Hepatocyte (in vitro differentiated cells): ENCODE data around the gene NR1I2. TPM values are rescaled to one million over a fixed set of nuclear protein-coding genes. Genes with fewer than 3 reads are reported as not detected.

Experiments
- DNase-seq: peaks from one replicate; pipeline ENCODE4 v3.0.0-alpha.2; 2016; ENCODE audit warnings: low spot score
- H2AFZ ChIP-seq: fragments of 200-600 bp; sonication (generic); 2 replicates; pipeline ENCODE4 v1.6.0; 2016; ENCODE audit warnings: antibody characterized with exemption, mild to moderate bottlenecking
- H3K27ac ChIP-seq: fragments of 200-600 bp; sonication (generic); 2 replicates; pipeline ENCODE4 v1.5.1; 2016; ENCODE audit warnings: mild to moderate bottlenecking
- H3K27me3 ChIP-seq: fragments of 200-600 bp; sonication (generic); 2 replicates; pipeline ENCODE4 v1.6.1; 2016
- H3K36me3 ChIP-seq: fragments of 200-600 bp; sonication (generic); replicated peaks from 2 replicates; pipeline ENCODE4 v1.5.1; 2016; ENCODE audit warnings: low read depth; ENCODE audit not compliant: insufficient read depth
- H3K4me1 ChIP-seq: fragments of 200-600 bp; sonication (generic); 2 replicates; pipeline ENCODE4 v1.5.1; 2016; ENCODE audit warnings: mild to moderate bottlenecking, moderate library complexity; ENCODE audit not compliant: insufficient read depth
- H3K4me2 ChIP-seq: fragments of 200-600 bp; sonication (generic); 2 replicates; pipeline ENCODE4 v1.6.0; 2016
- H3K4me3 ChIP-seq: fragments of 200-600 bp; sonication (generic); 2 replicates; pipeline ENCODE4 v1.5.1; 2016; ENCODE audit warnings: mild to moderate bottlenecking
- H3K79me2 ChIP-seq: fragments of 200-600 bp; sonication (generic); 2 replicates; pipeline ENCODE4 v1.6.0; 2017; ENCODE audit warnings: mild to moderate bottlenecking
- H3K9me2 ChIP-seq: fragments of 200-600 bp; sonication (generic); replicated peaks from 2 replicates; pipeline ENCODE4 v1.6.0; 2017; ENCODE audit warnings: mild to moderate bottlenecking; ENCODE audit not compliant: insufficient read depth
- H3K9me3 ChIP-seq: fragments of 200-600 bp; sonication (generic); 2 replicates; pipeline ENCODE4 v1.5.1; 2016; ENCODE audit warnings: low read depth, mild to moderate bottlenecking
- H4K20me1 ChIP-seq: fragments of 200-600 bp; sonication (generic); 2 replicates; pipeline ENCODE4 v1.6.0; 2016; ENCODE audit warnings: mild to moderate bottlenecking; ENCODE audit not compliant: insufficient read depth, poor library complexity, severe bottlenecking
- EZH2 ChIP-seq: fragments of 200-600 bp; sonication (generic); IDR thresholded peaks from 2 replicates; pipeline ENCODE4 v1.6.1; 2016; ENCODE audit warnings: antibody characterized with exemption, mild to moderate bottlenecking, borderline replicate concordance
- EZH2phosphoT487 ChIP-seq: fragments of 200-600 bp; sonication (generic); IDR thresholded peaks from one replicate; pipeline ENCODE4 v1.6.1; 2018; ENCODE audit warnings: antibody characterized with exemption, mild to moderate bottlenecking, low read depth, moderate library complexity; ENCODE audit not compliant: unreplicated experiment, severe bottlenecking
- WGBS: methylation state at CpG from one replicate; pipeline ENCODE4 v1.1.6; 2016; ENCODE audit warnings: low lambda C conversion rate; ENCODE audit errors: missing lambda C conversion rate; 5-methylcytosine and 5-hydroxymethylcytosine counted together
- polyA plus RNA-seq: library from polyadenylated mRNA; unstranded; fragments of >200 nt; fragmentation: Nextera tagmentation; extraction: Ambion mirVana; gene quantifications from 2 replicates; pipeline ENCODE4 v1.2.1, GENCODE V29; 2016
- total RNA-seq: library from RNA; depleted of rRNA; stranded (reverse); fragments of >200 nt; gene quantifications from 2 replicates; pipeline ENCODE4 v1.2.3, GENCODE V29; 2014
- TF ChIP-seq, protein P1 (sequence below): fragments of 200-600 bp; sonication (generic); IDR thresholded peaks from 2 replicates; pipeline ENCODE4 v1.5.1; 2016; ENCODE audit warnings: antibody characterized with exemption, mild to moderate bottlenecking; ENCODE audit not compliant: poor library complexity

NR1I2 gene
- total and polyA plus RNA-seq, 2 experiments from 2014 or later, result 5.0 to 7.0 TPM

DNA sequence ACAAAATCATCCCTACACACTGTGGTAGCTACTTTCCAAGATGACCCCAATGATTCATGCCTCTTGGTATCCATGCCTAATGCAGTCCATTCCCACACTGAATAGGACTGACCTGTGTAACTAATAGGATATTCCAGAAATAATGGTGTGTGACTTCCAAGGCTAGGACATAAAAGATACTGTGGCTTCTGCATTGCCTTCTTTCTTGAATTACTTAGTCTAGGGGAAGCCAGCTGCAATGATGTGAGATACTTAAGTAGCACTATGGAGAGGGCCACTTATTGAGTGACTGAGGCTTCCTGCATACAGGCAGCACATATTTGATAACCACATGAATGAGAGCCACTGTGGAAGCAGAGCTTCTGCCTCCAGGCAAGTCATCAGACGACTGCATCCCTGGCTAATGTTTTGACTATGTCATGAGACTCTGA is 50.1 kb downstream of the NR1I2 start:
- Histone ChIP-seq H2AFZ (no peak overlapping the region), H3K27ac (no peak overlapping the region), H3K4me1 (no peaks in the 10 kb centered on the region), H3K9me2 (no peaks in the 10 kb centered on the region), H3K36me3 (no peaks in the 10 kb centered on the region), H3K4me2 (no peak overlapping the region), H3K4me3 (no peak overlapping the region), H3K79me2 (peaks cover 6% of the 10 kb centered on the region), H3K9me3 (no peaks in the 10 kb centered on the region), H4K20me1 (no peaks in the 10 kb centered on the region), H3K27me3 (no peaks in the 10 kb centered on the region)
- TF ChIP-seq, protein P1, sequence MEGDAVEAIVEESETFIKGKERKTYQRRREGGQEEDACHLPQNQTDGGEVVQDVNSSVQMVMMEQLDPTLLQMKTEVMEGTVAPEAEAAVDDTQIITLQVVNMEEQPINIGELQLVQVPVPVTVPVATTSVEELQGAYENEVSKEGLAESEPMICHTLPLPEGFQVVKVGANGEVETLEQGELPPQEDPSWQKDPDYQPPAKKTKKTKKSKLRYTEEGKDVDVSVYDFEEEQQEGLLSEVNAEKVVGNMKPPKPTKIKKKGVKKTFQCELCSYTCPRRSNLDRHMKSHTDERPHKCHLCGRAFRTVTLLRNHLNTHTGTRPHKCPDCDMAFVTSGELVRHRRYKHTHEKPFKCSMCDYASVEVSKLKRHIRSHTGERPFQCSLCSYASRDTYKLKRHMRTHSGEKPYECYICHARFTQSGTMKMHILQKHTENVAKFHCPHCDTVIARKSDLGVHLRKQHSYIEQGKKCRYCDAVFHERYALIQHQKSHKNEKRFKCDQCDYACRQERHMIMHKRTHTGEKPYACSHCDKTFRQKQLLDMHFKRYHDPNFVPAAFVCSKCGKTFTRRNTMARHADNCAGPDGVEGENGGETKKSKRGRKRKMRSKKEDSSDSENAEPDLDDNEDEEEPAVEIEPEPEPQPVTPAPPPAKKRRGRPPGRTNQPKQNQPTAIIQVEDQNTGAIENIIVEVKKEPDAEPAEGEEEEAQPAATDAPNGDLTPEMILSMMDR, result no peak
- TF ChIP-seq EZH2phosphoT487 (no peak), EZH2 (no peak)
- WGBS, result 20% methylated on average over 1 of the region's 1 CpG
- no peak for DNase-seq

DNA sequence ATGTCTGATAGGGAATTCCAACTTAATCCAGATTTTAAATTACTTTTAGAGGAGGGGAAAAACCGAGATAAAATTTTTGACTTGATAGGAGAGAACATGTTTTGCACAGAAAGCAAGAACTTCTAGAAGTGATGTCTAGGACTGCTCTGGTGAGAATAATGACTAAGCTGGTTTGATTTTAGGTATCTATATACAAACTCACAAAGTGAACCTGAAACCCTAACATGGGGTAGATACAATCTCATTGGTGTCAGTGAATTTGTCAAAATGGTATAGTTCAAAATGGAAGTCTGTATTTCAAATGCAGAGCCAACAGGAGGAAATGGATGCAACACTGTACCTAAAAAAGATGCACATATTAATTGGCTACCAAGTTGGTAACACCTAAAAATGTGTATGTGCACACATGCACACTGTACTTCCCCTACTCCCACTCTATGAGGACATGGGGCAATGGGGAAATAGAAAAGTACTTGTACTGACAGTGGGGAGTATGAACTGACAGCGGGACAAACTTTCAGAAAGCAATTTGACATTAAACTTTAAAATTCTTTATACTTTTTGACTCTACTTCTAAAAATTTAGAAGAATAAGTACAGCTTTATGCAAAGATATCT is 53.0 kb downstream of the NR1I2 start:
- H3K4me3 ChIP-seq, result no peak overlapping the region
- H3K27ac ChIP-seq, result no peak overlapping the region
- H4K20me1 ChIP-seq, result no peaks in the 10 kb centered on the region
- no peaks in the 10 kb centered on the region for H3K79me2 ChIP-seq
- no peaks in the 10 kb centered on the region for H3K9me2 ChIP-seq
- no peak overlapping the region for H3K4me2 ChIP-seq
- no peak for DNase-seq
- TF ChIP-seq EZH2phosphoT487, result no peak
- TF ChIP-seq, protein P1, result no peak
- TF ChIP-seq EZH2, result no peak
- no peaks in the 10 kb centered on the region for H3K9me3 ChIP-seq
- H3K4me1 ChIP-seq, result no peaks in the 10 kb centered on the region
- WGBS, result 97% methylated on average over 2 of the region's 2 CpGs
- H3K27me3 ChIP-seq, result no peaks in the 10 kb centered on the region
- H3K36me3 ChIP-seq, result no peaks in the 10 kb centered on the region
- H2AFZ ChIP-seq, result no peak overlapping the region

DNA sequence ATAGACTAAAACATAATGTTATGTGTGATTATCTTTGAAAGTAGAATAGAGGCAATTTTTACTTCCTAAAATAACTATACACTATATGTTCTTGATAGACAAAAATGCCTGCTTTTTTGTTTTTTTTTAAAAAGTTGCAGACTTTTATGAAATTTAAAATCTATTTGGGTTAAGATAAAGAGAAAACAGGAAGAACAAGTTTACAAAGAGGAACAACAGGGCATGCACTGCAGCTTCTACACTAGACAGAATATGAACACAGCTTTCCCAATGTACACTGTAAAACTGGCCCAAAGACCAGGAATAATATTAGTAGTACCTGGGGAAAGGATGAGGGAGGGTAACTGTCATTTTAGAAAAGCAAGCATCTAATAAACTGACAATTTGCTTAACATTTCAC is 53.7 kb downstream of the NR1I2 start:
- Histone ChIP-seq H3K4me2 (no peak overlapping the region), H3K9me2 (no peaks in the 10 kb centered on the region), H3K4me1 (no peaks in the 10 kb centered on the region), H2AFZ (no peak overlapping the region), H3K36me3 (no peaks in the 10 kb centered on the region), H3K79me2 (no peaks in the 10 kb centered on the region), H3K9me3 (no peaks in the 10 kb centered on the region), H3K27ac (no peak overlapping the region), H3K27me3 (no peaks in the 10 kb centered on the region), H4K20me1 (no peaks in the 10 kb centered on the region), H3K4me3 (no peak overlapping the region)
- DNase-seq, result no peak
- TF ChIP-seq, protein P1, result no peak
- no peak for TF ChIP-seq EZH2phosphoT487
- TF ChIP-seq EZH2, result no peak
